ENCODE data around the gene ROR1.
"Not testable (repeated sequence)": the region's sequence is repeated elsewhere in the genome, so short reads cannot be mapped to it uniquely, and the experiment has no call there.

ROR1 gene

GRCh38 chr1:64092851-64093371, 319.1 kb downstream of the ROR1 start:
- TF ChIP-seq CTCF (IDR thresholded peaks at IDR 0.05; ENCODE audit: low read depth, low read length) = no peak
- DNase-seq (ENCODE audit: extremely low read depth, low read depth) = no peak

- DNase-seq (ENCODE audit: extremely low read depth, low read depth) = no peak
- TF ChIP-seq CTCF (IDR thresholded peaks at IDR 0.05; ENCODE audit: low read depth, low read length) = no peak
Measured at GRCh38 chr1:64093941-64094340, 320.1 kb downstream of the ROR1 start.

GRCh38 chr1:64095832-64096231, 322.0 kb downstream of the ROR1 start:
- DNase-seq (ENCODE audit: extremely low read depth, low read depth) = no peak
- TF ChIP-seq CTCF (IDR thresholded peaks at IDR 0.05; ENCODE audit: low read depth, low read length) = no peak

- DNase-seq (ENCODE audit: extremely low read depth, low read depth) = no peak
- TF ChIP-seq CTCF (IDR thresholded peaks at IDR 0.05; ENCODE audit: low read depth, low read length) = no peak
Measured at GRCh38 chr1:64097859-64098258, 324.0 kb downstream of the ROR1 start.

- no peak for DNase-seq (ENCODE audit: extremely low read depth, low read depth)
- TF ChIP-seq CTCF (IDR thresholded peaks at IDR 0.05; ENCODE audit: low read depth, low read length) = no peak
Measured at GRCh38 chr1:64098436-64098835, 324.6 kb downstream of the ROR1 start.

- TF ChIP-seq CTCF (IDR thresholded peaks at IDR 0.05; ENCODE audit: low read depth, low read length) = no peak
- no peak for DNase-seq (ENCODE audit: extremely low read depth, low read depth)
Measured at GRCh38 chr1:64098846-64099582, 325.2 kb downstream of the ROR1 start.

- DNase-seq (ENCODE audit: extremely low read depth, low read depth) = no peak
- no peak for TF ChIP-seq CTCF (IDR thresholded peaks at IDR 0.05; ENCODE audit: low read depth, low read length)
Measured at GRCh38 chr1:64100791-64101190, 327.0 kb downstream of the ROR1 start.

- not testable (repeated sequence) for DNase-seq (ENCODE audit: extremely low read depth, low read depth)
Measured at GRCh38 chr1:64104585-64104984, 330.8 kb downstream of the ROR1 start.
